Upper lobe of left lung (tissue), 6 donors: Measurements from ENCODE around the gene GTF2A1. TPM values are rescaled to one million over a fixed set of nuclear protein-coding genes. Genes with fewer than 3 reads are reported as not detected.

Source experiments
- ATAC-seq, 2 donors: fragments of 200-7000 bp; cut with Tn5 transposase; one replicate each; pipeline ENCODE4 v1.9.1; 2022; ENCODE audit warnings: mild to moderate bottlenecking in 2 of 2, moderate library complexity in 2 of 2; ENCODE audit not compliant: low FRiP score in 2 of 2
- DNase-seq, 2 donors: peaks; one replicate each; pipeline ENCODE4 v3.0.0-alpha.2; 2019 to 2020
- H3K27ac ChIP-seq, 4 donors: fragments of 200-600 bp; sonication (generic); one replicate each; pipeline ENCODE4 v1.5.1; 2016 to 2019
- H3K27me3 ChIP-seq, 4 donors: fragments of 200-600 bp; sonication (generic); one replicate each; pipeline ENCODE4 v1.5.1; 2017 to 2019
- H3K36me3 ChIP-seq, 4 donors: fragments of 200-600 bp; sonication (generic); one replicate each; pipeline ENCODE4 v1.5.1; 2016 to 2019
- H3K4me1 ChIP-seq, 4 donors: fragments of 200-600 bp; sonication (generic); one replicate each; pipeline ENCODE4 v1.5.1; 2018 to 2019
- H3K4me3 ChIP-seq, 4 donors: fragments of 200-600 bp; sonication (generic); one replicate each; pipeline ENCODE4 v1.5.1; 2017 to 2019; ENCODE audit warnings: mild to moderate bottlenecking in 2 of 4, moderate library complexity in 1 of 4
- H3K9me3 ChIP-seq, 4 donors: fragments of 200-600 bp; sonication (generic); one replicate each; pipeline ENCODE4 v1.5.1; 2018 to 2019
- EP300 ChIP-seq, 4 donors: sonication (generic); formaldehyde crosslinking; IDR thresholded peaks; one replicate each; pipeline ENCODE4 v1.5.1; 2017; ENCODE audit warnings: antibody characterized with exemption in 4 of 4, control low read depth in 2 of 4
- POLR2A ChIP-seq, 4 donors: fragments of 450-650 bp; IDR thresholded peaks; one replicate each; pipeline ENCODE4 v1.5.1; 2016 to 2017; ENCODE audit warnings: antibody characterized with exemption in 4 of 4, mild to moderate bottlenecking in 2 of 4
- POLR2AphosphoS5 ChIP-seq, 2 donors: sonication (generic); formaldehyde crosslinking; IDR thresholded peaks; one replicate each; pipeline ENCODE4 v1.5.1; 2017; ENCODE audit warnings: antibody characterized with exemption in 2 of 2
- WGBS, 2 donors: methylation state at CpG; one replicate each; pipeline ENCODE4 v1.1.5; 2017 to 2018; 5-methylcytosine and 5-hydroxymethylcytosine counted together
- total RNA-seq, 6 donors: library from RNA; depleted of rRNA in 4 of 6; stranded (reverse); fragments of >200 nt in 4 of 6; gene quantifications; one replicate each; pipeline versions ENCODE4 v1.1.0 to v1.2.1, GENCODE V29; 2016 to 2021
- TF ChIP-seq, protein P1 (sequence below), 6 experiments: fragments of 450-650 bp in 4 of 6; fragments of 200-600 bp in 2 of 6; sonication (generic) in 2 of 6; IDR thresholded peaks; one replicate each; pipeline ENCODE4 v1.5.1; 2016 to 2019; ENCODE audit warnings: antibody characterized with exemption in 6 of 6
- donor health status: DM: no; HTN: no; CAD: no; lungs with moderate emphysema.
- donor health status: DM: no; HTN: yes; CAD: no; lungs with severe emphysema.

The GTF2A1 gene
- total RNA-seq, 6 donors from 2014 or later = 17.2 to 31.6 (median 23.7) TPM

DNA sequence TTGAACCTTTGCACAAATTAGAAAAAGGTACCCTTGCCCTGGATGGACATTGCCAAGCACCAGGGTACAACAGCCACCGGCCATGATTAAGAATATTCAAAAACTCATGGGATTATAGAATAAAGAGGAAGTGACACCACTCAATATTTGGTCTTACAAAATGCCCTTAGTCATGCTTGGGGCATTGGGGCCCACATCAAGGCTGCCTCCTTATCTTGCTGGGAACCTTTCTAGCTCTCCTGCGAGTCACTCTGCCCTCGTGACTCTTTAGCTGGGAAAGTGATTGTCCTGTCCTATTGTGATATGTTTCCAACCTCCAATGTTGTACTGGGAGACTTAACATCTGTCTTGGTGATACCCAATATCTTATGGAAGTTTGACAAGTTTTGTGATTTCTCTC is 57.8 kb downstream of the GTF2A1 start:
- TF ChIP-seq, protein P1, sequence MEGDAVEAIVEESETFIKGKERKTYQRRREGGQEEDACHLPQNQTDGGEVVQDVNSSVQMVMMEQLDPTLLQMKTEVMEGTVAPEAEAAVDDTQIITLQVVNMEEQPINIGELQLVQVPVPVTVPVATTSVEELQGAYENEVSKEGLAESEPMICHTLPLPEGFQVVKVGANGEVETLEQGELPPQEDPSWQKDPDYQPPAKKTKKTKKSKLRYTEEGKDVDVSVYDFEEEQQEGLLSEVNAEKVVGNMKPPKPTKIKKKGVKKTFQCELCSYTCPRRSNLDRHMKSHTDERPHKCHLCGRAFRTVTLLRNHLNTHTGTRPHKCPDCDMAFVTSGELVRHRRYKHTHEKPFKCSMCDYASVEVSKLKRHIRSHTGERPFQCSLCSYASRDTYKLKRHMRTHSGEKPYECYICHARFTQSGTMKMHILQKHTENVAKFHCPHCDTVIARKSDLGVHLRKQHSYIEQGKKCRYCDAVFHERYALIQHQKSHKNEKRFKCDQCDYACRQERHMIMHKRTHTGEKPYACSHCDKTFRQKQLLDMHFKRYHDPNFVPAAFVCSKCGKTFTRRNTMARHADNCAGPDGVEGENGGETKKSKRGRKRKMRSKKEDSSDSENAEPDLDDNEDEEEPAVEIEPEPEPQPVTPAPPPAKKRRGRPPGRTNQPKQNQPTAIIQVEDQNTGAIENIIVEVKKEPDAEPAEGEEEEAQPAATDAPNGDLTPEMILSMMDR (IDR thresholded peaks at IDR 0.05) = no peak
- TF ChIP-seq POLR2A (IDR thresholded peaks at IDR 0.05) = no peak
- TF ChIP-seq EP300 (IDR thresholded peaks at IDR 0.05) = no peak
- no peak for TF ChIP-seq POLR2AphosphoS5 (IDR thresholded peaks at IDR 0.05)
- peak in 1 of 2 donors; percentile 47 for DNase-seq
- WGBS, 2 donors = 69 to 81% methylated on average over 3 of the region's 3 CpGs
- Histone ChIP-seq H3K9me3 (no peaks in the 10 kb centered on the region), H3K27ac (no peak overlapping the region), H3K4me3 (no peak overlapping the region), H3K4me1 (peaks cover 0 to 6% (median 3%) of the 10 kb centered on the region in 4 donors), H3K36me3 (no peaks in the 10 kb centered on the region), H3K27me3 (no peaks in the 10 kb centered on the region)
- ATAC-seq = peak in 1 of 2 donors; percentile 37

DNA sequence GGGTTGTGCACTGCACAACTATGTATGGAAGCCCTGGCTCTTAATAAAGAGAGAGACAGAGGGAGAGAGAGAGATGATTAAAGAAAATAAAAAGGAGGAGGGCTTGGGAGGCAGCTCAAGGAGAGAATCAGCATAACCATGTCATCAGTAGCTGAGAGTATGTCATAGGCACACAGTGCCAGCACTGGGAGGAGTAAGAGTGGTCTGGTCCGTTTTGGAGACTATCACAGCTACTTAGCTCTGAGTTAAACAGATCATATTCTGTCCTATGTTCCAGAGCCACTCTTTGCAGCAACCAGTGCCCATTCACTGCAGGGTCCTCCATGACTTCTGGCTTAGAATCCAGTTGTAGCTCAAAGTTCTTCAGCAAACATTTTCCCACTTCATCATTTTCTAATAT is 59.0 kb downstream of the GTF2A1 start:
- DNase-seq = no peak
- Histone ChIP-seq H3K27me3 (no peaks in the 10 kb centered on the region), H3K4me3 (no peak overlapping the region), H3K36me3 (no peaks in the 10 kb centered on the region), H3K4me1 (peaks cover 0 to 6% (median 3%) of the 10 kb centered on the region in 4 donors), H3K27ac (no peak overlapping the region), H3K9me3 (no peaks in the 10 kb centered on the region)
- no peak for TF ChIP-seq POLR2AphosphoS5 (IDR thresholded peaks at IDR 0.05)
- ATAC-seq = no peak
- WGBS, 2 donors = 37 to 65% methylated on average over 1 of the region's 1 CpG

DNA sequence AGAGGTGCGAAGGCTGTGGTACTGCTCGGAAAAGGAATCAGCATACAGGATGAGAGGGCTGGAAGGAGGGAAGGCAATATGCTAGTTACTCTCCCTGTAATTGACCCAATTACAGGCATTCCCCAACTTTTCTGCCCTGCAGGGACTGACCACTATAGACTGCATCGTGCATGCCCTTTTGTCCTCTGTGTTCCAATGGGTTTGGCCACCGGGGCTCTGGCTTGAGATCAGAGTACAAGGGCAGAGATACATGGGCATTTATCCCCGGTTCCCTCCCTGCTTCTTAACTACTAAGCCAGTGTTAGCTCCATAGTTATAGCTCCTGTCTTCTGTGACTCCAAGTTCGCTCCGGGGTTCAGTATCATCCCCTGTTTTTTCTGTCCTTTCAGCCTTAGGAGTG is 59.7 kb downstream of the GTF2A1 start:
- DNase-seq (no peak), ATAC-seq (no peak)
- no peaks in the 10 kb centered on the region for H3K27me3 ChIP-seq
- no peaks in the 10 kb centered on the region for H3K9me3 ChIP-seq
- WGBS, 2 donors = 91 to 92% methylated on average over 7 of the region's 7 CpGs
- TF ChIP-seq POLR2AphosphoS5 (IDR thresholded peaks at IDR 0.05) = no peak
- no peak for TF ChIP-seq POLR2A (IDR thresholded peaks at IDR 0.05)
- TF ChIP-seq, protein P1 (IDR thresholded peaks at IDR 0.05) = no peak
- no peak for TF ChIP-seq EP300 (IDR thresholded peaks at IDR 0.05)
- peaks cover 0 to 6% (median 3%) of the 10 kb centered on the region in 4 donors for H3K4me1 ChIP-seq
- no peak overlapping the region for H3K27ac ChIP-seq
- H3K36me3 ChIP-seq = no peaks in the 10 kb centered on the region
- no peak overlapping the region for H3K4me3 ChIP-seq

DNA sequence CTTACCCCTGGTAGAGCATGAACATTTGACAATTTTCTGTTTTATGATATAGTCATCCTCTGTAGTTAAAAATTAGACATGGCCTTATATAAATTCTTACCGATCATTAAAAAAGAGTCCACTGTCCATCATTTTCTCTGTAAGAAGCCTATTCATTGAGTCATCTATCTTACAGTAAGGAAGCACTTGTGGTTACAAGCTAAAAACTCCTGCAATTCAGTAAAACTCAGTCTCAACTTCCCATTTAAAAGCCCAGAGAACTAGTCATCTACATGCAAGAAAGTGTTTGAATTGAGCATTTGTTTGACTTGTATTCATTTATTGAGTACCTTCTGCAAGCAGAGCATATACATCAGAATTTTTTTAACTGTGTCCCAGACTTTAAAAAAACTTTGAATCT is 63.3 kb downstream of the GTF2A1 start:
- TF ChIP-seq POLR2A (IDR thresholded peaks at IDR 0.05) = no peak
- no peak for TF ChIP-seq EP300 (IDR thresholded peaks at IDR 0.05)
- no peak for TF ChIP-seq POLR2AphosphoS5 (IDR thresholded peaks at IDR 0.05)
- TF ChIP-seq, protein P1 (IDR thresholded peaks at IDR 0.05) = no peak
- no peak for DNase-seq
- Histone ChIP-seq H3K9me3 (no peaks in the 10 kb centered on the region), H3K27me3 (no peaks in the 10 kb centered on the region), H3K36me3 (no peaks in the 10 kb centered on the region), H3K4me3 (no peak overlapping the region), H3K27ac (no peak overlapping the region), H3K4me1 (no peaks in the 10 kb centered on the region)
- ATAC-seq = no peak
- 55 to 76% methylated on average over 1 of the region's 1 CpG for WGBS, 2 donors

DNA sequence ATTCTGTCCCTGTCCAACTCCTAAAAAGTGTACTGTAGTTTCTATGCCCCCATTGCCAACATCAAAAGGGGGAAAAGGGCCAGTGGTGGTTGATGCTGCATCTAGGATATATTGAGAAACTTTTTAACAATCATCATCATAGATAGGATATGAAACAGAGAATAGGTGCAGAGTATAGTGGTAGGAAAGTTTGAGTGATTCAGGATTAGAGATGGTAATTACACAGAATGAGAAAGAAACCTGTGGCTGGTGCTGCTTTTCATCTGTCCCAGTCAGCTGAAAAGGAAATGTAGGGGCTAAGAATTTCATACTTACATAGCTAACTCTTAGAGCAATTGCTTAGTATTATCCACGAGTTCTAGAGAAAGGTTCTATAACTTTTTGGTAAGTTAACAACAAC is 67.6 kb downstream of the GTF2A1 start:
- Histone ChIP-seq H3K4me3 (no peak overlapping the region), H3K27me3 (no peaks in the 10 kb centered on the region), H3K27ac (no peak overlapping the region), H3K4me1 (no peaks in the 10 kb centered on the region), H3K36me3 (no peaks in the 10 kb centered on the region), H3K9me3 (no peaks in the 10 kb centered on the region)
- DNase-seq (no peak), ATAC-seq (no peak)
- no peak for TF ChIP-seq EP300 (IDR thresholded peaks at IDR 0.05)
- no peak for TF ChIP-seq POLR2A (IDR thresholded peaks at IDR 0.05)
- TF ChIP-seq POLR2AphosphoS5 (IDR thresholded peaks at IDR 0.05) = no peak
- TF ChIP-seq, protein P1 (IDR thresholded peaks at IDR 0.05) = no peak
- 68 to 73% methylated on average over 1 of the region's 1 CpG for WGBS, 2 donors
